CD14-positive monocyte (primary cell): ENCODE data around the gene FHL5. TPM values are rescaled to one million over a fixed set of nuclear protein-coding genes. Genes with fewer than 3 reads are reported as not detected.
A peak's percentile ranks its signal among the peaks of the same experiment; 100 is the strongest.

Experiments
- DNase-seq, 3 donors: peaks; one replicate each; pipeline ENCODE4 v3.0.0-alpha.2; 2011 to 2022
- H2AFZ ChIP-seq: 2 replicates; pipeline ENCODE4 v1.6.0; 2012; ENCODE audit warnings: mild to moderate bottlenecking, low read depth, low read length, inconsistent platforms; ENCODE audit not compliant: insufficient read depth, poor library complexity, severe bottlenecking
- H3K27ac ChIP-seq, 2 donors: 1 replicate in 1 of 2; 2 replicates in 1 of 2; pipeline ENCODE4 v1.5.1; 2012 to 2013; ENCODE audit warnings: low read length in 2 of 2, control low read depth in 1 of 2, inconsistent platforms in 1 of 2, low read depth in 1 of 2, mild to moderate bottlenecking in 1 of 2
- H3K27me3 ChIP-seq, 2 donors: one replicate each; pipeline versions ENCODE4 v1.6.0 to v1.6.1; 2011 to 2013; ENCODE audit warnings: low read length in 2 of 2; ENCODE audit not compliant: control insufficient read depth in 2 of 2, insufficient read depth in 2 of 2
- H3K36me3 ChIP-seq, 2 donors: replicated peaks in 1 of 2; 1 replicate in 1 of 2; 2 replicates in 1 of 2; pipeline versions ENCODE4 v1.5.1 to v1.6.1; 2012 to 2013; ENCODE audit warnings: low read length in 2 of 2, control low read depth in 1 of 2, inconsistent platforms in 1 of 2, mild to moderate bottlenecking in 1 of 2; ENCODE audit not compliant: insufficient read depth in 2 of 2, control insufficient read depth in 1 of 2
- H3K4me1 ChIP-seq, 2 donors: 1 replicate in 1 of 2; 2 replicates in 1 of 2; pipeline versions ENCODE4 v1.5.1 to v1.6.1; 2012 to 2013; ENCODE audit warnings: low read length in 2 of 2, control low read depth in 1 of 2, inconsistent platforms in 1 of 2, mild to moderate bottlenecking in 1 of 2, moderate library complexity in 1 of 2; ENCODE audit not compliant: insufficient read depth in 2 of 2, control insufficient read depth in 1 of 2
- H3K4me2 ChIP-seq: replicated peaks from 2 replicates; pipeline ENCODE3; 2012; ENCODE audit warnings: low read length, moderate library complexity, mild to moderate bottlenecking; ENCODE audit not compliant: poor library complexity, severe bottlenecking; ENCODE audit errors: extremely low read depth
- H3K4me3 ChIP-seq, 3 experiments: fragments of 200-600 bp in 1 of 3; sonication (generic) in 1 of 3; replicated peaks in 1 of 3; 1 replicate in 2 of 3; 2 replicates in 1 of 3; pipeline ENCODE4 v1.5.1; 2011 to 2013; ENCODE audit warnings: low read length in 3 of 3, mild to moderate bottlenecking in 3 of 3, control low read depth in 2 of 3, low read depth in 2 of 3, inconsistent platforms in 1 of 3, moderate library complexity in 1 of 3
- H3K79me2 ChIP-seq: 2 replicates; pipeline ENCODE4 v1.6.0; 2012; ENCODE audit warnings: mild to moderate bottlenecking, control low read depth, inconsistent platforms, low read length, moderate library complexity; ENCODE audit not compliant: insufficient read depth
- H3K9ac ChIP-seq: 2 replicates; pipeline ENCODE4 v1.6.0; 2017; ENCODE audit warnings: low read length, mild to moderate bottlenecking; ENCODE audit not compliant: insufficient read depth, poor library complexity, severe bottlenecking
- H3K9me3 ChIP-seq, 2 donors: replicated peaks in 1 of 2; 1 replicate in 1 of 2; 2 replicates in 1 of 2; pipeline versions ENCODE4 v1.5.1 to v1.6.1; 2012 to 2013; ENCODE audit warnings: low read length in 2 of 2, control low read depth in 1 of 2; ENCODE audit not compliant: control insufficient read depth in 1 of 2, insufficient read depth in 1 of 2
- H4K20me1 ChIP-seq: 2 replicates; pipeline ENCODE4 v1.6.0; 2012; ENCODE audit warnings: mild to moderate bottlenecking, low read length, control low read depth, moderate library complexity; ENCODE audit not compliant: insufficient read depth
- H3K27ac Mint-ChIP-seq, 7 donors: one replicate each; pipeline ENCODE4 v1.8.0; 2020; ENCODE audit warnings: mild to moderate bottlenecking in 7 of 7, mixed read lengths in 7 of 7, moderate library complexity in 6 of 7, inconsistent platforms in 2 of 7
- H3K27me3 Mint-ChIP-seq, 3 donors: one replicate each; pipeline ENCODE4 v1.8.0; 2021 to 2022; ENCODE audit warnings: low read depth in 3 of 3, mild to moderate bottlenecking in 3 of 3, mixed read lengths in 3 of 3, moderate library complexity in 3 of 3, inconsistent platforms in 1 of 3
- H3K36me3 Mint-ChIP-seq, 2 donors: one replicate each; pipeline ENCODE4 v1.8.0; 2020; ENCODE audit warnings: mixed read lengths in 2 of 2, inconsistent platforms in 1 of 2, mild to moderate bottlenecking in 1 of 2
- H3K4me1 Mint-ChIP-seq: one replicate; pipeline ENCODE4 v1.8.0; 2020; ENCODE audit warnings: mild to moderate bottlenecking, mixed read lengths
- H3K4me3 Mint-ChIP-seq, 2 donors: one replicate each; pipeline ENCODE4 v1.8.0; 2020; ENCODE audit warnings: mild to moderate bottlenecking in 2 of 2, mixed read lengths in 2 of 2, moderate library complexity in 1 of 2
- H3K9me3 Mint-ChIP-seq, 7 donors: one replicate each; pipeline ENCODE4 v1.8.0; 2020 to 2022; ENCODE audit warnings: mixed read lengths in 7 of 7, mild to moderate bottlenecking in 6 of 7, moderate library complexity in 6 of 7, inconsistent platforms in 2 of 7
- CTCF ChIP-seq: fragments of 200-600 bp; IDR thresholded peaks from one replicate; pipeline ENCODE4 v1.8.0; 2022; ENCODE audit warnings: antibody characterized with exemption, mild to moderate bottlenecking
- WGBS: methylation state at CpG from one replicate; pipeline ENCODE4 v1.1.5; 2013; ENCODE audit warnings: missing lambda C conversion rate; ENCODE audit not compliant: insufficient coverage; 5-methylcytosine and 5-hydroxymethylcytosine counted together
- intact Hi-C, 2 donors: fragments of 100-400 bp; cut with micrococcal nuclease; formaldehyde crosslinking; loops; one replicate each; pipeline versions ENCODE4 v1.15.0 to v1.15.1; 2023
- polyA plus RNA-seq, 3 donors: library from polyadenylated mRNA; depleted of rRNA in 1 of 3; unstranded in 2 of 3; stranded (reverse) in 1 of 3; fragments of 300-500 nt in 2 of 3; fragments of >200 nt in 1 of 3; fragmentation: Illumina TruSeq in 2 of 3; gene quantifications; 1 replicate in 2 of 3; 2 replicates in 1 of 3; pipeline ENCODE4 v1.2.3, GENCODE V29; 2012 to 2021

FHL5 gene
- polyA plus RNA-seq, 3 donors: not detected

- H3K27me3 ChIP-seq: no peaks in the 10 kb centered on the region
- H3K27ac Mint-ChIP-seq: peak overlapping the region; percentile 99 to 100 (median 100)
- H2AFZ ChIP-seq: peak overlapping the region; percentile 84
- H3K36me3 ChIP-seq: peaks cover 26 to 28% of the 10 kb centered on the region in 2 donors
- H3K79me2 ChIP-seq: peaks cover 31% of the 10 kb centered on the region
- H3K27me3 Mint-ChIP-seq: no peaks in the 10 kb centered on the region
- peak overlapping the region; percentile 97 to 98 for H3K27ac ChIP-seq
- H3K4me1 Mint-ChIP-seq: peaks cover 17% of the 10 kb centered on the region
- H3K36me3 Mint-ChIP-seq: peaks cover 17 to 21% of the 10 kb centered on the region in 2 donors
- no peaks in the 10 kb centered on the region for H3K9me3 Mint-ChIP-seq
- intact Hi-C loops: loop anchor here in 1 of 2 donors (5.0 kb wide), 1 partner anchor 375 kb away; the partner anchor contains the start of gene NDUFAF4
- no peak for DNase-seq
- H3K4me1 ChIP-seq: peaks cover 15 to 16% of the 10 kb centered on the region in 2 donors
- peak overlapping the region; percentile 97 to 98 for H3K4me3 Mint-ChIP-seq
- H4K20me1 ChIP-seq: no peaks in the 10 kb centered on the region
- peak overlapping the region; percentile 88 for H3K4me2 ChIP-seq
- H3K9ac ChIP-seq: peak overlapping the region; percentile 95
- H3K9me3 ChIP-seq: no peaks in the 10 kb centered on the region
- TF ChIP-seq CTCF: no peak
- no CpG with 5 or more reads among the region's 5 CpGs for WGBS
- H3K4me3 ChIP-seq: peak overlapping the region; percentile 51 to 92 (median 82)
Measured at GRCh38 chr6:96522465-96523009, 40.4 kb upstream of the FHL5 start.

- H3K9ac ChIP-seq: no peak overlapping the region
- no peaks in the 10 kb centered on the region for H3K4me1 ChIP-seq
- WGBS: no CpG with 5 or more reads among the region's 3 CpGs
- peaks cover 10% of the 10 kb centered on the region for H3K79me2 ChIP-seq
- H3K27me3 ChIP-seq: no peaks in the 10 kb centered on the region
- Mint-ChIP-seq H3K4me1 (peaks cover 6% of the 10 kb centered on the region), H3K9me3 (no peaks in the 10 kb centered on the region), H3K27me3 (no peaks in the 10 kb centered on the region), H3K36me3 (peaks cover 66 to 71% of the 10 kb centered on the region in 2 donors), H3K4me3 (no peak overlapping the region), H3K27ac (no peak overlapping the region)
- no peak overlapping the region for H3K4me2 ChIP-seq
- H4K20me1 ChIP-seq: no peaks in the 10 kb centered on the region
- no peak overlapping the region for H2AFZ ChIP-seq
- H3K4me3 ChIP-seq: no peak overlapping the region
- no peak for DNase-seq
- H3K9me3 ChIP-seq: no peaks in the 10 kb centered on the region
- intact Hi-C loops: no loop called here
- H3K27ac ChIP-seq: no peak overlapping the region
- H3K36me3 ChIP-seq: peaks cover 72 to 84% of the 10 kb centered on the region in 2 donors
- no peak for TF ChIP-seq CTCF
Measured at GRCh38 chr6:96528193-96528592, 34.7 kb upstream of the FHL5 start.
